Fibroblast of skin of abdomen (primary cell): ENCODE data around the gene STUM.
A peak's percentile ranks its signal among the peaks of the same experiment; 100 is the strongest.
"Not testable (repeated sequence)": the region's sequence is repeated elsewhere in the genome, so short reads cannot be mapped to it uniquely, and the experiment has no call there.

Experiments
- DNase-seq: peaks from one replicate; pipeline ENCODE4 v3.0.0-alpha.2; 2013

STUM gene

GRCh38 chr1:226627924-226628611 is 79.5 kb downstream of the STUM start:
- DNase-seq, result no peak

DNA sequence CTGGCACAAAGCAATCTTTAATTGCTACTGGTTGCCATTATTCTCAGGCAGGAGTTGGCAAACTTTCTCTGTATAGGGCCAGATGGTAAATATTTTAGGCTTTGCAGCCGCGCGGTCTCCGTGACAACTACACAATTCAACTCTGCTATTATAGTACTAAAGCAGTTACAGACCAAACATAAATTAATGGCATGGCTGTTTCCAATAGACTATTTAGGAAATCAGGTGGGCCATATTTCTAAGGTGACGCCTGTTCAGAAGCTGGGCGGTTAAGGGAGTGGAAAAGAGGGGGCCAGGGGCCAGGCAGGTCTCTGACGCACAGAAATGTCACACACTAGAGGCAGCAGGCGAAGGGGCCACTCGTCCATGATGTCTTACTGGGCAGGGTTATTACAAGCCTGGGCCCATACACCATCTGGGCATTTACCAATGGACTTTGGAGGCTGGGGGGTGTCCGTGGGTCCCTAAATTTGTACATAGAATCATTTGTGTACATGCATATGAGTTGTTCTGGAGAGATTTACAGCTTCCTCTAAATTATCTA is 80.1 kb downstream of the STUM start:
- DNase-seq, result no peak

GRCh38 chr1:226629210-226629895 is 80.8 kb downstream of the STUM start:
- no peak for DNase-seq

GRCh38 chr1:226629896-226630550 is 81.5 kb downstream of the STUM start:
- no peak for DNase-seq

DNA sequence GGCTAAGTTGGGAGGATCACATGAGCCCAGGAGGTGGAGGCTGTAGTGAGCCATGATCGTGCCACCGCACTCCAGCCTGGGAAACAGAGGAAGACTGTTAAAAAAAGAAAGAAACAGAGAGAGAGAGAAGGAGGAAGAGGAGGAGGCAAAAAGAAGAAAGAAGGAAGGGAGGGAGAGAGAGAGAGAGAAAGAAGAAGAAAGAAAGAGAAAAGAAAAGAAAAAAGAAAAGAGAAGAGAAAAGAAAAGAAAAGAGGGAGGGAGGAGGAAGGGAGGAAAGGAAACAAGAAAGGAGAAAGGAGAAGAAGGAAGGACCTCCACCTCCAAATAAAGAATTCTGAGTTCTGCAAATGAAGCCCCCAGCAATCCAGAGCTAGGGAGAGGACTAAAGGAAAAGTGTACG is 82.0 kb downstream of the STUM start:
- DNase-seq, result no peak

DNA sequence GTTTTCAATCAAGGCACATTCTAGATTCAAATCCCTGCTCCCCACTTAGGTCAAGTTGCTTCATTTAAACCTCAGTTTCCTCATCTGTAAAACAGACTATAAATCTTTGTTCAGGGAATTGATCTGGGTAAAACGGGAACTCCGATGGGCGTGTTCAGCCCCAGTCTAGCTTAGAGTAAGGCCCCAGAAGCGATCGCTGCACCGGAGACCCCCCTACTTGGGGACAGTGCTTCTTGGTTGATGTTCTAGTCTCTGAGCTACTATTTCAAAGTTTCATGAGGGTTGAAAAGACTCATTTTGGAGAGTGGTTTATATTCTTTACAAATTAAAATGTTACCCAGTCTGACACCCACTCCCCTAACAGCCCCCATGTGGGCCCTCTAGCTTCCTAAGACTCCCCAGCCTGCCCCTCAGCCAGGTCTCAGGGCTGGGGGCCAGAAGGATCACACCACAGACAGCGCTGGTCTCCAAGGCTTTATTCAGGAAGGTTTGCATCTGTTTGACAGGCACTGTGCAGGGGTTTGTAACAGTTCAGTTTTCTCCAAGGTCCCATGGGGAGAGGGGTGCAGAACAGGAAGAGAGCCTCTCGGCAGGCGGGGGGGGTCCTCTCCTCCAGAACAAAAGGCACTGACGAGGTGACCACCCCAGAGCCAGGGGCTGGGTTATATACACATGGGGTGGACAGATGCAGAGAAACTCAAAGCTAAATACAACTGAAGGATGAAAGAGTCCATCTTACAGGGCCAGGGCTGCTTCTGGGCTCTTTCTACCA is 82.9 kb downstream of the STUM start:
- DNase-seq, result no peak

DNA sequence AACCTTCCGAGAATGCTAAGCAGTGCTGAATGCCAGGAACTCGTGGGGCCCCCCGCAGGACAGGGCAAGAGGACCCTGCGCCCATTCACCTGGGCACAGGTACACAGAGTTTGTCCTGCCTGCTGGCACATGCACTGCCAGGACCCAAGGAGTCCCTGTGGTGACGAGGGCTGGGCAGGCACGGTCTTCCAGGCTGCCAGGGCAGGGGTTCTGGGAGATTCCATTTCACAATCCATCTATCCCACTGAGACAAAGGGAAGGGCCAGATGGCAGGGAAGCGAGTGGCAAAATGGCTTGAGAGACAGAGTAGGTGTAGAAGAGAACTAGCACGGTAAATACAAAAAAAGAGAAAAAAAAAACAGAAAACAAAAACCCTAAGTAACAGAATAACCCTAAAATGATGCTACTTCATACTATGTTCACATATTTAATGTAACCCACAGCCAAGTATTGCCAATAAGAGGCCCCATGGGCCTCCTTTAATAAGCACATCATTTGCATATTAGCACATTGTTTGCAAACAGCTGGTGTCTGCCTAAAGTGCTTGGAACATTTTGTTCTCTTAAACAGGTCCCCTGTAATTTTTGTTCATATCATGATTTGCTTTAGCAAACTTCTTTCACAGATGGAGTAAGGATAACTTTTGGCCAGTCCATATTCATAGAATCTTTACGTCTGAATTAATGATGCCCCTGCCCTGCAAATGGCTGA is 83.8 kb downstream of the STUM start:
- no peak for DNase-seq

GRCh38 chr1:226632922-226633351 is 84.4 kb downstream of the STUM start:
- DNase-seq, result no peak

DNA sequence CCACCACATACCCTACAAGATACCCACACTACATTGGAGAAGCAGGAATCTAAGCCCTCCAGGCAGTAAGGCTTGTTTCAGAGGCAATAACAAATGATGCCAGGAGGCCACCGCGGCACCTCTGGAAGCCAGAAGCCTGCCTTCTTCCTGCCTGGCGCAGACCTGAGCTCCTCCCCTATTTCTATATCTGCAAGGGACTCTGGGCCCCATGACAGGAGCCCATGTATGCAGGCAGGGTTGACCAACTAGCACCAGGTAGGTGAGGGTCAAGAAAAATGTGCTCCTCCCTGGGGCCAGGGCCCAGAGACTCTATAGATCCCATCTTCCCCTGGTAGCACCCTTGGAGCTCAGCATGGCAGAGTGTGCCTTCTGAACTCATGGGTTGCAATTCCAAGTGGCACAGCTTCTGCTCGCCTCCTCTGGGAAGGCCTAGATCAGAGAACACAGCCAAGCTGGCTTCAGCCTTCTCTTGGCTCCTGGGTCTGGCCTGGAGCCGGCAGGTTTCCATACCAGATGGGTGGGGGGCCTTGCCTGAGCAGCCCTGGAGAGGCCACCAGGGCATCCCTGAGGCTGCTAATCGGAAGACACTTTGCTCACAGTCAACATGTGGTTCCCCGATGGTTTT is 85.1 kb downstream of the STUM start:
- no peak for DNase-seq

GRCh38 chr1:226634166-226634588 is 85.6 kb downstream of the STUM start:
- DNase-seq, result peak; percentile 45

DNA sequence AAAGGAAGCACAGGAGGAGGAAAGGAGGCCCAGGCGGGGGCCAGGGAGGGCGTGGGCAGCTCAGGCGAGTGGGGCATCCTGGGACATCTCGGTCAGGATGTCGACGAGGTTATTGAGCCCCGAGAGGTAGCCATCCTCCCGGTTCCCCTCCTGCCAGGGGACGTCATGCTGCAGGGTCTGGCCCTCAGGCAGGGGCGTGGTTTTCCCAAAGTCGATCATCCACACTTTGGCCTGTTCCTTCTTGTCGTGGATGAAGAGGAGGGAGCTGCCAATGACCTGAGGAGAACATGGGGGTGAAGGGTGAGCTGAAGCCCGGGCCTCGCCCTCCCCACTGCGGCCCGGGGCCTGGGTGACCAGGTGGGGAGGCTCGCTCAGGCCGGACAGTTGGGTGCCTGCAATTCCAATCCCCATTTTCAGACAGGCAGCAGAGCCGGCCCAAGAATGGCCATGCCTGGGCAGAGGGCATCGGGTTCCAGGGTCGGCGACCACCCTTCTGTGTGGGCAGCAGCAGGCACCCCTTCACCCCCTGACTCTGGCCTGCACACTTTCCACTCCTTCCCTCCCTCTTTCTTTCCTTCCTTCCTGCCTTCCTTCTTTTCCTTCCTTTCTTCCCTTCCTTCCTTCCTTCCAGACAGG is 86.2 kb downstream of the STUM start:
- DNase-seq, result no peak

DNA sequence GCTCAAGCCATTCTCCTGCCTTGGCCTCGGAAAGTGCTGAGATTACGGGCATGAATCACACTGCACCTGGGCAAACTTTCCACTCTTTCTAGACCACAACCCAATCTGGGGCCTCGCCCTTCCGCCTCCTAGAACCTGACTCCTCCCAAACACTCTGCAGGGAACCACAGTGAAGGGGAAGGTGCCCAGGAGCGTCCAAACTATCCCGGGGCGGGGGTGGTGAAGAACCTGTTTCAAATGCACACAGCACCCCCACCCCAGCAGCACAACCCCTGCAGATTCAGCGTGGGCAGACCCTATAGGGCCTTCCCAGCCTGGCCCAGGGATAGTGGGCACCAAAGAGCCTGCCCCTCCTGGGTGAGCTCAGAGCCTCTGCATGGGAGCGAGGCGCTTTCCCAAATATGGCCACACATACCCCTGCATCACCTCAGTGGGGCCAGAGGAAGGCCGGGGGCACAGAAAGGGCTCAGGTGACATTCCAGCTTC is 86.9 kb downstream of the STUM start:
- DNase-seq, result no peak

- no peak for DNase-seq
These were observed 88.2 kb downstream of the STUM start for GRCh38 chr1:226636847-226637096.

GRCh38 chr1:226637147-226637935 is 88.8 kb downstream of the STUM start:
- peak; percentile 24 for DNase-seq

GRCh38 chr1:226638001-226638601 is 89.5 kb downstream of the STUM start:
- DNase-seq, result no peak

DNA sequence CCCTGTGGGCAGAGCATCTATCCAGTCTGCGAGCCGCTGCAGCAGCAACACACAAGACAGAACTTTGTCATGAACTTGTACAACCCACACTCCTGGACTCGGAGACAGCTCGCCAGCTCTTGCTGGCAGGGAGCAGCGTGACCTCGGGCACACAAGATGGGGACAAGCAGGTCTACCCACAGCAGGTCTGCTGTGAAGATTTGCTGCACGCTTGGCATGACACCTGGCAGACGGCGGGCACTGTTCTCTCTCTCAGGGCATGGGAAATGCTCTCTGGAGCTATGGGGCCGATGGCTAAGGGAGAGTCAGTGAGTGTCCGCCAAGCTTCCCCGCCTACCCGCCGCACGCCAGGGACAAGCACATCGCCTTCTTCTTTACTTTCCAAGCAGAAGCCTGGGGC is 90.0 kb downstream of the STUM start:
- no peak for DNase-seq

GRCh38 chr1:226639206-226639605 is 90.6 kb downstream of the STUM start:
- DNase-seq, result not testable (repeated sequence)

DNA sequence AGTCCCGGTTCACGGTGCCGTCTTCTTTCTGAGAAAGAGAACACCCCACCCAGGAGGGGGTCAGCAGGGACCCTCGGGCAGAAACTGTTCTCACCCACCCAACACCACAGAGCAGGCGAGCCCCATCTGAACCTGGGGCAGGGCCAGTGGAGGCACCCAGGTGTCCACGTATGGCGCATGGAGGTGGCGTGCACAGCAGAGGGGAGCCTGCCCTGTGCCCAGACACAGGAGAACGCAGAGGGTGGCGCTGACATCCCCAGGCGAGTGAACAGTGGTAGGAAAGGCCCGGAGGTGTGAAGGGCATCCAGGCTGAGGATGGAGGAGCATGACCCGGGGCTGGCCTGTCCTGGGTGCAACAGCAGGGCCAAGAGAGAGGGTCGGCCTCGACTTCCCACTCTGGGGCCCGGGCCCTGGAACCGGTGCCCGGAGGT is 91.1 kb downstream of the STUM start:
- DNase-seq, result no peak

DNA sequence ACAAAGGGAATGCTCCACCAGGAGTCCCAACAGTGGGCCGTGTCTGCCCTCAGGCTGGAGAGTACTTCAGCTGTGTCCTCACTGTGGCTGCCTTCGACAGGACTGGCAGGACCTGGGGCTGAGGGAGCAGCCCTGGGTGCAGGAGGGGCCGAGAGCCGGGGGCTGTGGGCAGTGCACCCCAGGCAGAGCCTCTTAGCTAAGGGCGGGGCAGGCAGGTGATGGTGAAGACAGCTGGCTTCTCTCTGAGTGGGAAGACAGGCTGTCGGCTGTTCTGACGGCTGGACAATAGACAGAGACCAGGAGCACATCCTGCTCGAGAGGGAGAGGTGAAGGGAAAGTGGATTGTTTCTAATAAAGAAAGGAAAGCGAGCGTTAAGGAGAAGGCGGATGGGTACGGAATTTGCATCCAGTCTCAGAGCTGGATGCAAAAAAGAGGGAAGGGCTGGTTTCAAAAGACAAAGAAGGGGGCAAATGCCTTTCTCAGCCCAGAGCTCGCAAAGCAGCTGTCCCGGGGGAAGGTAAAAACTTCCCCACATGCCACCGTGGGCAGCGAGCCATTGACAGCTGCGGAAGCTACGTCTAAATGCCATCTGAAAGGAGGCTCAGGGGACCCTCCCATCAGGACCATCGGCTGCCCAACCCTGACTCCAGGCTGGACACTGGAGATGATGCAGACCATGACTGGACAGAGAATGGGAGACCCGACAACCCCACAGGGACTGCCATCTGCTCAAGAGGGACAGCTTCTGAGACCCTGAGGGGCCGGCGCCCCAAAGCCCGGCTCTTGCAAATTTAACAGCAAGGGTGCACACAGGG is 92.0 kb downstream of the STUM start:
- no peak for DNase-seq
